Measurements from ENCODE around the gene LAMB4.

DNA sequence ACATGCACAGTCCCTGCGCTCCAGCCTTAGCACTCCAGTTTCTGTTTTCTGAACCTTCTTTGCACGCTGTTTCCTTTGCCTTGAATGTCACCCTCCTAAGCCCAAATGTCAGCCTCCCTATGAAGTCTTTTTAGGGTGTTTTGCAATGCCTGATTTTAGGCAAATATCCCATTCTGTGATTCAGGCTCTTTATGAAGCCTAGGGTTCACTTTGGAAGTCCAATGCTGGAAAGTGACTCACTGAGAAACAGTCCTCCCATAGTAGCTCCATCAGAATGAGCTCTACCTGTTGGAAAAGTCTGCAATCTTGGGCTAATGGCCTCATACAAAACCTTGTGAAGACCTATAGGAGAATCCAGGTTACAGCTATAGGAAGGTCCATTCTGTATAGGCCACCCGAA lies 5.3 kb downstream of the LAMB4 start:
- TF ChIP-seq CTCF (IDR thresholded peaks at IDR 0.05; ENCODE audit: low read length) (no peak), EZH2 (IDR thresholded peaks at IDR 0.05; ENCODE audit: borderline replicate concordance, low read length) (no peak)

Measured in OCI-LY1 (cell line).